MM.1S (cell line): ENCODE results near the gene PLXNA2.
A peak's percentile ranks its signal among the peaks of the same experiment; 100 is the strongest.

Experiments used
- DNase-seq: peaks from one replicate; pipeline ENCODE4 v3.0.0-alpha.2; 2015
- H2AFZ ChIP-seq: fragments of 300-600 bp; sonication (generic); 2 replicates; pipeline ENCODE4 v1.6.0; 2016; ENCODE audit warnings: antibody characterized with exemption, low read length
- H3F3A ChIP-seq: fragments of 300-600 bp; sonication (generic); 2 replicates; pipeline ENCODE4 v1.6.1; 2016; ENCODE audit warnings: mild to moderate bottlenecking, antibody characterized with exemption, low read length, moderate library complexity, mixed read lengths; ENCODE audit not compliant: insufficient read depth
- H3K27ac ChIP-seq: fragments of 300-600 bp; sonication (generic); 2 replicates; pipeline ENCODE4 v1.5.1; 2016; ENCODE audit warnings: mild to moderate bottlenecking, low read length
- H3K27me3 ChIP-seq: fragments of 300-600 bp; sonication (generic); replicated peaks from 2 replicates; pipeline ENCODE4 v1.6.0; 2016; ENCODE audit warnings: low read length; ENCODE audit not compliant: insufficient read depth
- H3K36me3 ChIP-seq: fragments of 300-600 bp; sonication (generic); replicated peaks from 2 replicates; pipeline ENCODE4 v1.6.1; 2016; ENCODE audit warnings: mild to moderate bottlenecking, low read length, mixed read lengths; ENCODE audit not compliant: insufficient read depth
- H3K4me1 ChIP-seq: fragments of 300-600 bp; sonication (generic); 2 replicates; pipeline ENCODE4 v1.6.1; 2016; ENCODE audit warnings: low read length, mixed read lengths
- H3K4me2 ChIP-seq: fragments of 300-600 bp; sonication (generic); 2 replicates; pipeline ENCODE4 v1.6.0; 2016; ENCODE audit warnings: low read depth, low read length
- H3K4me3 ChIP-seq: fragments of 300-600 bp; sonication (generic); 2 replicates; pipeline ENCODE4 v1.5.1; 2016; ENCODE audit warnings: low read length, mixed read lengths
- H3K79me2 ChIP-seq: fragments of 300-600 bp; sonication (generic); 2 replicates; pipeline ENCODE4 v1.6.1; 2016; ENCODE audit warnings: mixed run types, low read length, mixed read lengths
- H3K9ac ChIP-seq: fragments of 300-600 bp; sonication (generic); 2 replicates; pipeline ENCODE4 v1.6.1; 2016; ENCODE audit warnings: low read length, mixed read lengths
- H3K9me2 ChIP-seq: fragments of 300-600 bp; sonication (generic); replicated peaks from 2 replicates; pipeline ENCODE4 v1.6.1; 2016; ENCODE audit warnings: mild to moderate bottlenecking, low read length, mixed read lengths; ENCODE audit not compliant: insufficient read depth
- H3K9me3 ChIP-seq: fragments of 300-600 bp; sonication (generic); replicated peaks from 2 replicates; pipeline ENCODE4 v1.6.1; 2016; ENCODE audit warnings: mild to moderate bottlenecking, low read length, mixed read lengths; ENCODE audit not compliant: insufficient read depth
- H4K20me1 ChIP-seq: fragments of 300-600 bp; sonication (generic); 2 replicates; pipeline ENCODE4 v1.6.1; 2016; ENCODE audit warnings: mild to moderate bottlenecking, low read length, moderate library complexity, mixed read lengths; ENCODE audit not compliant: insufficient read depth
- EZH2 ChIP-seq: fragments of 300-600 bp; sonication (generic); optimal IDR thresholded peaks from 2 replicates; pipeline ENCODE3; 2017; ENCODE audit warnings: low read depth, mild to moderate bottlenecking, antibody characterized with exemption, low read length, mixed read lengths
- EZH2phosphoT487 ChIP-seq: fragments of 300-600 bp; sonication (generic); IDR thresholded peaks from 2 replicates; pipeline ENCODE4 v1.6.1; 2018; ENCODE audit warnings: antibody characterized with exemption, low read length
- TF ChIP-seq, protein P1 (sequence below): fragments of 300-600 bp; sonication (generic); IDR thresholded peaks from 2 replicates; pipeline ENCODE4 v1.5.1; 2016; ENCODE audit warnings: antibody characterized with exemption, low read length, mixed read lengths

PLXNA2 gene

GRCh38 chr1:208279826-208280588 is 35.8 kb upstream of the PLXNA2 start:
- H3F3A ChIP-seq, result no peaks in the 10 kb centered on the region
- no peak overlapping the region for H3K4me3 ChIP-seq
- no peaks in the 10 kb centered on the region for H3K27me3 ChIP-seq
- no peaks in the 10 kb centered on the region for H3K9me2 ChIP-seq
- no peak for DNase-seq
- H3K79me2 ChIP-seq, result no peaks in the 10 kb centered on the region
- no peaks in the 10 kb centered on the region for H3K36me3 ChIP-seq
- no peak overlapping the region for H3K27ac ChIP-seq
- H2AFZ ChIP-seq, result no peak overlapping the region
- no peak for TF ChIP-seq EZH2
- no peak for TF ChIP-seq EZH2phosphoT487
- TF ChIP-seq, protein P1, sequence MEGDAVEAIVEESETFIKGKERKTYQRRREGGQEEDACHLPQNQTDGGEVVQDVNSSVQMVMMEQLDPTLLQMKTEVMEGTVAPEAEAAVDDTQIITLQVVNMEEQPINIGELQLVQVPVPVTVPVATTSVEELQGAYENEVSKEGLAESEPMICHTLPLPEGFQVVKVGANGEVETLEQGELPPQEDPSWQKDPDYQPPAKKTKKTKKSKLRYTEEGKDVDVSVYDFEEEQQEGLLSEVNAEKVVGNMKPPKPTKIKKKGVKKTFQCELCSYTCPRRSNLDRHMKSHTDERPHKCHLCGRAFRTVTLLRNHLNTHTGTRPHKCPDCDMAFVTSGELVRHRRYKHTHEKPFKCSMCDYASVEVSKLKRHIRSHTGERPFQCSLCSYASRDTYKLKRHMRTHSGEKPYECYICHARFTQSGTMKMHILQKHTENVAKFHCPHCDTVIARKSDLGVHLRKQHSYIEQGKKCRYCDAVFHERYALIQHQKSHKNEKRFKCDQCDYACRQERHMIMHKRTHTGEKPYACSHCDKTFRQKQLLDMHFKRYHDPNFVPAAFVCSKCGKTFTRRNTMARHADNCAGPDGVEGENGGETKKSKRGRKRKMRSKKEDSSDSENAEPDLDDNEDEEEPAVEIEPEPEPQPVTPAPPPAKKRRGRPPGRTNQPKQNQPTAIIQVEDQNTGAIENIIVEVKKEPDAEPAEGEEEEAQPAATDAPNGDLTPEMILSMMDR, result no peak
- H3K4me2 ChIP-seq, result no peak overlapping the region
- no peak overlapping the region for H3K9ac ChIP-seq
- H3K4me1 ChIP-seq, result peaks cover 19% of the 10 kb centered on the region
- H4K20me1 ChIP-seq, result no peaks in the 10 kb centered on the region
- H3K9me3 ChIP-seq, result no peaks in the 10 kb centered on the region

- Histone ChIP-seq H3F3A (no peaks in the 10 kb centered on the region), H3K4me3 (no peak overlapping the region; the same call in 1 of the 2 replicates), H3K9me2 (no peaks in the 10 kb centered on the region), H3K9me3 (no peaks in the 10 kb centered on the region), H4K20me1 (no peaks in the 10 kb centered on the region), H3K36me3 (no peaks in the 10 kb centered on the region), H3K4me1 (peaks cover 19% of the 10 kb centered on the region), H3K4me2 (peak overlapping the region; percentile 36), H2AFZ (peak overlapping the region; percentile 54), H3K79me2 (no peaks in the 10 kb centered on the region), H3K9ac (no peak overlapping the region), H3K27ac (no peak overlapping the region), H3K27me3 (no peaks in the 10 kb centered on the region)
- DNase-seq, result no peak
- no peak for TF ChIP-seq EZH2
- no peak for TF ChIP-seq EZH2phosphoT487
- TF ChIP-seq, protein P1, result no peak
Observed at GRCh38 chr1:208278638-208279037, 34.5 kb upstream of the PLXNA2 start.

DNA sequence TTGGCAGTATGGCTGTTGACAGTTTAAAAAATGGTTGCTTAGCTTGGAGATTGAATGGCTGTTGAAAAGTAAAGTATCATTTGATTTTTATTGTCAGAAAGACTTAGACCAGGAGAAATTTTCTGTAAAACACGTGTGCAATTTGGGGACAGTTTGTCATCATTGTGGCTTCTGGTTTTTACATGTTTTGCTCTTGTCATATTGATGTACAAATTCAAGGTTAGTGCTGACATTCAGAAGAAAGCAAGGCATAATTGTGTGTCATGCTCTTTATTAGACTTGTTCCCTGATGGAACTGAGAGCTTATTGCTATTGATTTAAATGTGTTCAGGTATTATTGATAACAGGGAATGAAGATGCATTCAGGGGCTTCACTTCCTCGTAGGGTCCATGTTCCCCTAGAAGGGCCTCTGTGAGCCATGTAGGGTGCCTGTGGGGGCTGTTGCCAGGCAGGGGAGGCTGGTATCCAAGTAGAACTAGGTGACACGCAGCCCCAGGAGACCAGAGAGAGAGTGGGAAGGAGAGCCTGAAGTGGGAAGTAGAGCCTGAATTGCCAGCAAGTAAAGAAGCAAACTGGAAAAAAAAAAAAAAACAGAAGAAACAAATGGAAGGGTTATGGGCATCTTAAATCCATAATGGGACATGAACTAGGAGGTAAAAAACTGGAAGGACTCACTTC is 32.7 kb upstream of the PLXNA2 start:
- no peaks in the 10 kb centered on the region for H4K20me1 ChIP-seq
- H3K9ac ChIP-seq, result no peak overlapping the region
- H3K27ac ChIP-seq, result no peak overlapping the region
- no peak overlapping the region for H2AFZ ChIP-seq
- no peaks in the 10 kb centered on the region for H3K9me3 ChIP-seq
- H3K4me3 ChIP-seq, result no peak overlapping the region
- H3K9me2 ChIP-seq, result no peaks in the 10 kb centered on the region
- no peaks in the 10 kb centered on the region for H3K27me3 ChIP-seq
- H3K4me2 ChIP-seq, result no peak overlapping the region
- no peak for DNase-seq
- H3K79me2 ChIP-seq, result no peaks in the 10 kb centered on the region
- H3K36me3 ChIP-seq, result no peaks in the 10 kb centered on the region
- TF ChIP-seq EZH2phosphoT487, result no peak
- TF ChIP-seq, protein P1, result no peak
- TF ChIP-seq EZH2, result no peak
- H3F3A ChIP-seq, result no peaks in the 10 kb centered on the region; the same call in 1 of the 2 replicates
- peaks cover 28% of the 10 kb centered on the region for H3K4me1 ChIP-seq
